H9 (cell line): ENCODE measurements around the gene SDK1. TPM values are rescaled to one million over a fixed set of nuclear protein-coding genes. Genes with fewer than 3 reads are reported as not detected.

Source experiments
- DNase-seq: peaks from one replicate; pipeline ENCODE4 v3.0.0-alpha.2; 2017
- H2AFZ ChIP-seq: one replicate; pipeline ENCODE4 v1.6.1; 2013; ENCODE audit warnings: mild to moderate bottlenecking, low read length, control low read depth, moderate library complexity
- H2AK5ac ChIP-seq: 2 replicates; pipeline ENCODE4 v1.6.1; 2013; ENCODE audit warnings: low read length, control low read depth, mixed read lengths; ENCODE audit not compliant: insufficient read length
- H2BK120ac ChIP-seq: one replicate; pipeline ENCODE4 v1.6.1; 2013; ENCODE audit warnings: low read depth, mild to moderate bottlenecking, low read length, control low read depth, inconsistent platforms; ENCODE audit not compliant: poor library complexity, severe bottlenecking
- H2BK12ac ChIP-seq: 2 replicates; pipeline ENCODE4 v1.6.1; 2013; ENCODE audit warnings: low read length, control low read depth, mixed read lengths, low read depth; ENCODE audit not compliant: insufficient read length
- H2BK15ac ChIP-seq: 2 replicates; pipeline ENCODE4 v1.6.1; 2013; ENCODE audit warnings: low read depth, low read length, control low read depth
- H2BK20ac ChIP-seq: one replicate; pipeline ENCODE4 v1.6.1; 2013; ENCODE audit warnings: low read depth, mild to moderate bottlenecking, low read length, control low read depth, inconsistent platforms; ENCODE audit not compliant: poor library complexity, severe bottlenecking
- H2BK5ac ChIP-seq: 2 replicates; pipeline ENCODE4 v1.6.1; 2013; ENCODE audit warnings: low read length, control low read depth, mixed read lengths; ENCODE audit not compliant: insufficient read length
- H3K14ac ChIP-seq: 2 replicates; pipeline ENCODE4 v1.6.1; 2013; ENCODE audit warnings: low read length, control low read depth; ENCODE audit not compliant: insufficient read depth
- H3K18ac ChIP-seq: 2 replicates; pipeline ENCODE4 v1.6.1; 2013; ENCODE audit warnings: low read depth, mild to moderate bottlenecking, mixed read lengths, low read length, control low read depth; ENCODE audit not compliant: insufficient read length
- H3K23ac ChIP-seq: 2 replicates; pipeline ENCODE4 v1.6.1; 2013; ENCODE audit warnings: low read length, control low read depth, mixed read lengths, low read depth; ENCODE audit not compliant: insufficient read length
- H3K23me2 ChIP-seq: 2 replicates; pipeline ENCODE4 v1.6.1; 2013; ENCODE audit warnings: low read depth, mild to moderate bottlenecking, mixed read lengths, low read length, control low read depth; ENCODE audit not compliant: insufficient read length, poor library complexity, severe bottlenecking
- H3K27ac ChIP-seq: 2 replicates; pipeline ENCODE4 v1.5.1; 2013; ENCODE audit warnings: low read length, control low read depth, mixed read lengths, low read depth; ENCODE audit not compliant: insufficient read length
- H3K27me3 ChIP-seq: 2 replicates; pipeline ENCODE4 v1.6.1; 2013; ENCODE audit warnings: low read length, control low read depth, inconsistent platforms; ENCODE audit not compliant: insufficient read depth
- H3K4ac ChIP-seq: 2 replicates; pipeline ENCODE4 v1.6.1; 2013; ENCODE audit warnings: low read depth, mild to moderate bottlenecking, control low read depth, inconsistent platforms, low read length, moderate library complexity
- H3K4me1 ChIP-seq: 2 replicates; pipeline ENCODE4 v1.6.1; 2013; ENCODE audit warnings: low read length, control low read depth, inconsistent platforms; ENCODE audit not compliant: insufficient read depth
- H3K4me2 ChIP-seq: 2 replicates; pipeline ENCODE4 v1.6.1; 2013; ENCODE audit warnings: low read length, control low read depth, mixed read lengths; ENCODE audit not compliant: insufficient read length, insufficient read depth
- H3K56ac ChIP-seq: 2 replicates; pipeline ENCODE4 v1.6.1; 2013; ENCODE audit warnings: low read depth, mild to moderate bottlenecking, mixed read lengths, low read length, control low read depth; ENCODE audit not compliant: insufficient read length
- H3K79me1 ChIP-seq: 2 replicates; pipeline ENCODE4 v1.6.1; 2013; ENCODE audit warnings: low read depth, mild to moderate bottlenecking, moderate library complexity, low read length, control low read depth, inconsistent platforms; ENCODE audit not compliant: insufficient read depth, poor library complexity, severe bottlenecking
- H3K79me2 ChIP-seq: 2 replicates; pipeline ENCODE4 v1.6.1; 2013; ENCODE audit warnings: low read length, control low read depth, inconsistent platforms; ENCODE audit not compliant: insufficient read depth
- H3K9ac ChIP-seq: 2 replicates; pipeline ENCODE4 v1.6.1; 2013; ENCODE audit warnings: low read length, control low read depth, mixed read lengths; ENCODE audit not compliant: insufficient read length; ENCODE audit errors: extremely low read depth
- H3K9me3 ChIP-seq: one replicate; pipeline ENCODE4 v1.6.1; 2013; ENCODE audit warnings: low read depth, low read length, inconsistent platforms; ENCODE audit not compliant: control insufficient read depth
- H3T11ph ChIP-seq: one replicate; pipeline ENCODE4 v1.6.1; 2013; ENCODE audit warnings: mild to moderate bottlenecking, low read length, control low read depth, inconsistent platforms
- H4K20me1 ChIP-seq: one replicate; pipeline ENCODE4 v1.6.1; 2013; ENCODE audit not compliant: control insufficient read depth, insufficient read length, insufficient read depth
- H4K5ac ChIP-seq: 2 replicates; pipeline ENCODE4 v1.6.1; 2013; ENCODE audit warnings: low read depth, mild to moderate bottlenecking, mixed read lengths, low read length, control low read depth; ENCODE audit not compliant: insufficient read length
- H4K8ac ChIP-seq: replicated peaks from 2 replicates; pipeline ENCODE4 v1.6.1; 2013; ENCODE audit warnings: low read length, control low read depth, mixed read lengths, low read depth; ENCODE audit not compliant: insufficient read length
- H4K91ac ChIP-seq: 2 replicates; pipeline ENCODE4 v1.6.1; 2013; ENCODE audit warnings: low read depth, mild to moderate bottlenecking, moderate library complexity, mixed read lengths, low read length, control low read depth; ENCODE audit not compliant: insufficient read length
- H3K27ac Mint-ChIP-seq, 3 experiments: 2 replicates in 2 of 3; 3 replicates in 1 of 3; pipeline ENCODE4 v1.8.0; 2020 to 2021; ENCODE audit warnings: mixed read lengths in 3 of 3, mild to moderate bottlenecking in 1 of 3, moderate library complexity in 1 of 3
- H3K27me3 Mint-ChIP-seq: 2 replicates; pipeline ENCODE4 v1.8.0; 2021; ENCODE audit warnings: low read depth, mild to moderate bottlenecking, moderate library complexity, mixed read lengths
- H3K36me3 Mint-ChIP-seq, 3 experiments: 2 replicates in 2 of 3; 3 replicates in 1 of 3; pipeline ENCODE4 v1.8.0; 2020 to 2021; ENCODE audit warnings: low read depth in 3 of 3, mixed read lengths in 3 of 3; ENCODE audit not compliant: insufficient read depth in 1 of 3
- H3K4me1 Mint-ChIP-seq, 2 experiments: 2 replicates each; pipeline ENCODE4 v1.8.0; 2020; ENCODE audit warnings: mixed read lengths in 2 of 2
- H3K4me3 Mint-ChIP-seq, 2 experiments: 2 replicates in 1 of 2; 3 replicates in 1 of 2; pipeline ENCODE4 v1.8.0; 2020 to 2021; ENCODE audit warnings: mild to moderate bottlenecking in 2 of 2, mixed read lengths in 2 of 2, moderate library complexity in 1 of 2
- H3K9me3 Mint-ChIP-seq, 2 experiments: 2 replicates in 1 of 2; 3 replicates in 1 of 2; pipeline ENCODE4 v1.8.0; 2020; ENCODE audit warnings: mild to moderate bottlenecking in 2 of 2, mixed read lengths in 2 of 2, moderate library complexity in 1 of 2
- CTCF ChIP-seq: fragments of 200-600 bp; sonication (generic); conservative IDR thresholded peaks from 3 replicates; pipeline ENCODE4 v1.8.0; 2021; ENCODE audit warnings: antibody characterized with exemption, mild to moderate bottlenecking
- WGBS: extraction: QIAGEN DNeasy Blood & Tissue Kit; methylation state at CpG from one replicate; pipeline ENCODE4 v1.1.7; 2013; ENCODE audit warnings: missing lambda C conversion rate, low lambda C conversion rate, mixed read lengths; ENCODE audit not compliant: insufficient read length; ENCODE audit errors: extremely low coverage; 5-methylcytosine and 5-hydroxymethylcytosine counted together
- total RNA-seq: library from RNA; stranded (reverse); gene quantifications from 2 replicates; pipeline ENCODE4 v1.2.1, GENCODE V29; 2021

The SDK1 gene
- total RNA-seq, 1 experiment from 2014 or later = 8.7 TPM

- no peak overlapping the region for H3K23ac ChIP-seq
- H3K4me1 ChIP-seq = no peaks in the 10 kb centered on the region
- H2BK5ac ChIP-seq = no peak overlapping the region
- H3K27me3 ChIP-seq = no peaks in the 10 kb centered on the region
- H3K79me2 ChIP-seq = no peaks in the 10 kb centered on the region
- H3K4me2 ChIP-seq = no peak overlapping the region
- H3K56ac ChIP-seq = no peak overlapping the region
- H2AK5ac ChIP-seq = no peak overlapping the region
- H3K9ac ChIP-seq = no peak overlapping the region
- H3K9me3 Mint-ChIP-seq = no peaks in the 10 kb centered on the region
- no CpG with 5 or more reads among the region's 4 CpGs for WGBS
- H3K4me3 Mint-ChIP-seq = no peak overlapping the region
- no peak overlapping the region for H2BK20ac ChIP-seq
- H4K20me1 ChIP-seq = no peaks in the 10 kb centered on the region
- H3K23me2 ChIP-seq = no peaks in the 10 kb centered on the region
- H2AFZ ChIP-seq = no peak overlapping the region
- no peak overlapping the region for H3K27ac ChIP-seq
- no peak for DNase-seq
- H4K8ac ChIP-seq = no peak overlapping the region
- no peak overlapping the region for H3K14ac ChIP-seq
- no peak overlapping the region for H3K4ac ChIP-seq
- H4K5ac ChIP-seq = no peak overlapping the region
- H2BK120ac ChIP-seq = no peak overlapping the region
- H2BK15ac ChIP-seq = no peak overlapping the region
- H3K18ac ChIP-seq = no peak overlapping the region
- TF ChIP-seq CTCF = no peak
- H3K79me1 ChIP-seq = no peaks in the 10 kb centered on the region
- no peaks in the 10 kb centered on the region for H3K36me3 Mint-ChIP-seq
- H4K91ac ChIP-seq = no peak overlapping the region
- no peaks in the 10 kb centered on the region for H3K27me3 Mint-ChIP-seq
- H3K9me3 ChIP-seq = no peaks in the 10 kb centered on the region
- no peak overlapping the region for H3T11ph ChIP-seq
- no peak overlapping the region; a peak in 1 of 7 replicates for H3K27ac Mint-ChIP-seq
- no peak overlapping the region for H2BK12ac ChIP-seq
- peaks cover 18 to 21% of the 10 kb centered on the region in 2 experiments for H3K4me1 Mint-ChIP-seq
Measured at GRCh38 chr7:4028221-4028620, 727.2 kb downstream of the SDK1 start.
